IMR-90 (cell line): ENCODE results near the gene DMD. TPM values are rescaled to one million over a fixed set of nuclear protein-coding genes. Genes with fewer than 3 reads are reported as not detected.

ENCODE experiments used
- ATAC-seq: fragments of 200-7000 bp; cut with Tn5 transposase; 2 replicates; pipeline ENCODE4 v1.9.1; 2020; ENCODE audit warnings: low read depth, mild to moderate bottlenecking, moderate library complexity
- BruUV-seq: library from RNA; stranded (reverse); fragments of 400-500 nt; replicated peaks from 2 replicates; lab custom pipeline; 2021; lab: Mats Ljungman, UMichigan
- CTCF ChIA-PET: fragments of 300-600 bp; formaldehyde crosslinking; extraction: SDS; loops from one replicate; lab custom pipeline; 2021; ENCODE audit warnings: antibody characterized with exemption; lab: Yijun Ruan, JAX
- POLR2A ChIA-PET: fragments of 300-600 bp; sonication (Branson Sonifier 250); formaldehyde crosslinking; loops from one replicate; lab custom pipeline; 2022; ENCODE audit warnings: antibody characterized with exemption; ENCODE audit not compliant: unreplicated experiment; lab: Charles Lee
- DNase-seq: peaks from one replicate; pipeline ENCODE4 v3.0.0; 2013
- H2AFZ ChIP-seq: replicated peaks from 2 replicates; pipeline ENCODE3; 2013; ENCODE audit warnings: low read length, mild to moderate bottlenecking; ENCODE audit not compliant: poor library complexity
- H2AK5ac ChIP-seq: 2 replicates; pipeline ENCODE4 v1.6.1; 2013; ENCODE audit warnings: low read depth, low read length, inconsistent platforms
- H2AK9ac ChIP-seq: replicated peaks from 2 replicates; pipeline ENCODE3; 2013; ENCODE audit warnings: mild to moderate bottlenecking, low read depth, low read length, moderate library complexity; ENCODE audit not compliant: poor library complexity
- H2BK120ac ChIP-seq: 2 replicates; pipeline ENCODE4 v1.6.1; 2013; ENCODE audit warnings: low read depth, low read length, inconsistent platforms
- H2BK15ac ChIP-seq: 3 replicates; pipeline ENCODE4 v1.6.1; 2013; ENCODE audit warnings: low read depth, low read length, inconsistent platforms
- H2BK20ac ChIP-seq: 2 replicates; pipeline ENCODE4 v1.6.1; 2013; ENCODE audit warnings: low read depth, mild to moderate bottlenecking, inconsistent platforms, low read length, moderate library complexity
- H2BK5ac ChIP-seq: 2 replicates; pipeline ENCODE4 v1.6.1; 2013; ENCODE audit warnings: mild to moderate bottlenecking, low read depth, low read length, inconsistent platforms; ENCODE audit not compliant: poor library complexity, severe bottlenecking
- H3K14ac ChIP-seq: replicated peaks from 2 replicates; pipeline ENCODE4 v1.6.1; 2013; ENCODE audit warnings: low read depth, low read length, inconsistent platforms
- H3K18ac ChIP-seq: 2 replicates; pipeline ENCODE4 v1.6.1; 2013; ENCODE audit warnings: low read depth, low read length, control low read depth
- H3K23ac ChIP-seq: 2 replicates; pipeline ENCODE4 v1.6.1; 2013; ENCODE audit warnings: low read depth, low read length, inconsistent platforms
- H3K27ac ChIP-seq: 2 replicates; pipeline ENCODE4 v1.5.1; 2013; ENCODE audit warnings: mild to moderate bottlenecking, control low read depth, low read length; ENCODE audit not compliant: insufficient read depth
- H3K27me3 ChIP-seq: 2 replicates; pipeline ENCODE4 v1.6.1; 2013; ENCODE audit warnings: low read length; ENCODE audit not compliant: control insufficient read depth, insufficient read depth
- H3K36me3 ChIP-seq: 2 replicates; pipeline ENCODE4 v1.6.1; 2013; ENCODE audit warnings: low read length, mixed read lengths; ENCODE audit not compliant: control insufficient read depth, insufficient read depth
- H3K4ac ChIP-seq: 2 replicates; pipeline ENCODE4 v1.6.1; 2013; ENCODE audit warnings: low read depth, low read length, inconsistent platforms
- H3K4me1 ChIP-seq: 2 replicates; pipeline ENCODE4 v1.6.1; 2013; ENCODE audit warnings: low read length, mixed read lengths; ENCODE audit not compliant: control insufficient read depth, insufficient read depth
- H3K4me2 ChIP-seq: 2 replicates; pipeline ENCODE4 v1.6.1; 2013; ENCODE audit warnings: low read depth, mild to moderate bottlenecking, control low read depth, low read length, moderate library complexity
- H3K4me3 ChIP-seq: 2 replicates; pipeline ENCODE4 v1.5.1; 2013; ENCODE audit warnings: low read depth, mild to moderate bottlenecking, control low read depth, low read length, moderate library complexity; ENCODE audit not compliant: insufficient read depth
- H3K56ac ChIP-seq: 2 replicates; pipeline ENCODE4 v1.6.1; 2013; ENCODE audit warnings: low read length, inconsistent platforms; ENCODE audit not compliant: insufficient read depth; ENCODE audit errors: extremely low read depth
- H3K79me1 ChIP-seq, 2 experiments: 2 replicates each; pipeline ENCODE4 v1.6.1; 2013; ENCODE audit warnings: low read length in 2 of 2, inconsistent platforms in 1 of 2, low read depth in 1 of 2
- H3K9ac ChIP-seq: 2 replicates; pipeline ENCODE4 v1.6.1; 2013; ENCODE audit warnings: low read depth, low read length, control low read depth
- H3K9me1 ChIP-seq: 2 replicates; pipeline ENCODE4 v1.6.1; 2013; ENCODE audit warnings: low read length, inconsistent platforms; ENCODE audit not compliant: insufficient read depth
- H3K9me3 ChIP-seq: 2 replicates; pipeline ENCODE4 v1.6.1; 2013; ENCODE audit warnings: low read length; ENCODE audit not compliant: control insufficient read depth, insufficient read depth
- H4K20me1 ChIP-seq: 2 replicates; pipeline ENCODE4 v1.6.1; 2013; ENCODE audit warnings: low read length, inconsistent platforms; ENCODE audit not compliant: insufficient read depth
- H4K5ac ChIP-seq: 2 replicates; pipeline ENCODE4 v1.6.1; 2013; ENCODE audit warnings: mild to moderate bottlenecking, low read depth, low read length, control low read depth
- H4K8ac ChIP-seq, 2 experiments: 2 replicates each; pipeline ENCODE4 v1.6.1; 2013; ENCODE audit warnings: low read depth in 2 of 2, low read length in 2 of 2, control low read depth in 1 of 2, inconsistent platforms in 1 of 2
- H4K91ac ChIP-seq: 2 replicates; pipeline ENCODE4 v1.6.1; 2013; ENCODE audit warnings: low read depth, low read length, inconsistent platforms; ENCODE audit not compliant: insufficient read depth
- BHLHE40 ChIP-seq: fragments of 150-350 bp; IDR thresholded peaks from 2 replicates; pipeline ENCODE4 v1.6.1; 2016; ENCODE audit warnings: mild to moderate bottlenecking, low read depth, low read length
- CEBPB ChIP-seq: IDR thresholded peaks from 2 replicates; pipeline ENCODE4 v1.6.1; 2012; ENCODE audit warnings: low read depth, low read length, improper control_type of control experiment
- MAFK ChIP-seq: IDR thresholded peaks from 2 replicates; pipeline ENCODE4 v1.6.1; 2012; ENCODE audit warnings: low read depth, low read length, improper control_type of control experiment
- MXI1 ChIP-seq: IDR thresholded peaks from 2 replicates; pipeline ENCODE4 v1.6.1; 2012; ENCODE audit warnings: low read depth, mild to moderate bottlenecking, low read length, moderate library complexity, borderline replicate concordance
- NFE2L2 ChIP-seq: fragments of 150-350 bp; IDR thresholded peaks from 2 replicates; pipeline ENCODE4 v1.6.1; 2016; ENCODE audit warnings: low read depth, mild to moderate bottlenecking, low read length
- RCOR1 ChIP-seq: IDR thresholded peaks from 2 replicates; pipeline ENCODE4 v1.6.1; 2012; ENCODE audit warnings: mild to moderate bottlenecking, low read length, improper control_type of control experiment; ENCODE audit not compliant: insufficient replicate concordance
- RFX5 ChIP-seq: IDR thresholded peaks from 2 replicates; pipeline ENCODE4 v1.8.0; 2012; ENCODE audit warnings: low read depth, mild to moderate bottlenecking, low read length, moderate library complexity
- WGBS, 2 experiments: methylation state at CpG; one replicate each; pipeline versions ENCODE4 v1.1.5 to v1.1.7; 2013; ENCODE audit warnings: missing lambda C conversion rate in 2 of 2; ENCODE audit not compliant: insufficient read length in 1 of 2; ENCODE audit errors: extremely low coverage in 2 of 2; 5-methylcytosine and 5-hydroxymethylcytosine counted together
- dilution Hi-C: fragments of 300-500 bp; cut with HindIII; formaldehyde crosslinking; loops from one replicate; pipeline ENCODE4 v1.14.3; 2018; ENCODE audit warnings: low sequenced_read_pairs; ENCODE audit not compliant: unreplicated experiment
- in situ Hi-C: fragments of 300-500 bp; cut with MboI; formaldehyde crosslinking; loops from 3 replicates; pipeline ENCODE4 v1.14.3; 2019; ENCODE audit warnings: low sequenced_read_pairs, inconsistent platforms, mixed read lengths
- intact Hi-C: fragments of 100-400 bp; cut with micrococcal nuclease; formaldehyde crosslinking; loops from 2 replicates; pipeline ENCODE4 v1.10.0; 2022
- polyA plus RNA-seq, 3 experiments: library from polyadenylated mRNA; depleted of rRNA; stranded (reverse); fragments of >200 nt; gene quantifications; 2 replicates each; pipeline ENCODE4 v1.2.3, GENCODE V29; 2012; ENCODE audit warnings: low replicate concordance in 1 of 3
- total RNA-seq: library from RNA; depleted of rRNA; stranded (reverse); fragments of >200 nt; gene quantifications from 2 replicates; pipeline ENCODE4 v1.2.3, GENCODE V29; 2012

Gene DMD
- total and polyA plus RNA-seq, 2 of the 4 experiments (the other 2 are of a cell fraction): 6.6 to 11.8 TPM

DNA sequence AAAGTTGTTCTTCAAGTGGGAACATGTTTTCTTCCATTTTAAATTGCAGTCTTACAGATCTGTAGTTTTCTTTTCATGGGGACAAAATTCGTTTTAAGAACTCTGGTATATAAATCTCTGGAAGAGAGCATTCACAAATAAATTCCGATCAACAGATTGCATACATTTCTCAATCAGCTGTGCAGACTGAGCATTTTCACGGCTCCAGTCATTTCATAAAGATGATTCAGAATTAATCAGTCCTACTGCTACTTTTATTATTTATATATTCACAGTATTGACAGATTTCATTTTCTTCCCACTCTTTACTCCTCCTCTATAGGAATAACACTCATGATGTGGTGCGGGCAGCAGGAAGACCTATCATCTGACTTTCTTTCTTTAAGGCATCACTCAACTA is 1604.6 kb downstream of the DMD start:
- dilution Hi-C loops: no loop called here
- POLR2A ChIA-PET: no interaction called here
- no peak overlapping the region for H3K9ac ChIP-seq
- no peaks in the 10 kb centered on the region for H3K79me1 ChIP-seq
- intact Hi-C loops: no loop called here
- H4K20me1 ChIP-seq: no peaks in the 10 kb centered on the region
- H3K9me1 ChIP-seq: no peaks in the 10 kb centered on the region
- peaks cover 3% of the 10 kb centered on the region; the same call in 1 of the 2 replicates for H3K4me1 ChIP-seq
- no peak overlapping the region for H2BK15ac ChIP-seq
- H4K5ac ChIP-seq: no peak overlapping the region
- no peak overlapping the region for H2AK5ac ChIP-seq
- H3K14ac ChIP-seq: no peak overlapping the region
- WGBS, 2 experiments: no CpG with 5 or more reads among the region's 4 CpGs
- H3K23ac ChIP-seq: no peak overlapping the region
- H3K9me3 ChIP-seq: no peaks in the 10 kb centered on the region
- no peak overlapping the region for H4K8ac ChIP-seq
- no peak overlapping the region for H3K4me3 ChIP-seq
- no peak for ATAC-seq
- DNase-seq: no peak
- no peak overlapping the region for H2BK5ac ChIP-seq
- H2AK9ac ChIP-seq: no peak overlapping the region
- H4K91ac ChIP-seq: no peak overlapping the region
- no peak for TF ChIP-seq MAFK
- TF ChIP-seq NFE2L2: no peak
- TF ChIP-seq CEBPB: no peak
- TF ChIP-seq MXI1: no peak
- no peak for TF ChIP-seq RCOR1
- TF ChIP-seq RFX5: no peak
- no peak for TF ChIP-seq BHLHE40
- in situ Hi-C loops: no loop called here
- no peak overlapping the region for H3K18ac ChIP-seq
- no peak overlapping the region for H3K4me2 ChIP-seq
- H2BK120ac ChIP-seq: no peak overlapping the region
- no peak overlapping the region for H2AFZ ChIP-seq
- BruUV-seq: no TSS peak
- no peak overlapping the region for H3K4ac ChIP-seq
- H3K56ac ChIP-seq: no peak overlapping the region
- CTCF ChIA-PET: no interaction called here
- H3K36me3 ChIP-seq: no peaks in the 10 kb centered on the region
- H2BK20ac ChIP-seq: no peak overlapping the region
- no peaks in the 10 kb centered on the region for H3K27me3 ChIP-seq
- H3K27ac ChIP-seq: no peak overlapping the region
